OCI-LY3 (cell line): ENCODE results near the gene PNPLA7.

Source experiments
- EZH2phosphoT487 ChIP-seq: fragments of 200-600 bp; shearing (Covaris generic); IDR thresholded peaks from 2 replicates; pipeline ENCODE4 v1.6.1; 2018; ENCODE audit warnings: antibody characterized with exemption, mixed run types, low read depth
- TF ChIP-seq, protein P1 (sequence below): fragments of 200-600, 300-600 bp; sonication (generic); IDR thresholded peaks from 2 replicates; pipeline ENCODE4 v1.5.1; 2014; ENCODE audit warnings: antibody characterized with exemption, low read length, low read depth

DNA sequence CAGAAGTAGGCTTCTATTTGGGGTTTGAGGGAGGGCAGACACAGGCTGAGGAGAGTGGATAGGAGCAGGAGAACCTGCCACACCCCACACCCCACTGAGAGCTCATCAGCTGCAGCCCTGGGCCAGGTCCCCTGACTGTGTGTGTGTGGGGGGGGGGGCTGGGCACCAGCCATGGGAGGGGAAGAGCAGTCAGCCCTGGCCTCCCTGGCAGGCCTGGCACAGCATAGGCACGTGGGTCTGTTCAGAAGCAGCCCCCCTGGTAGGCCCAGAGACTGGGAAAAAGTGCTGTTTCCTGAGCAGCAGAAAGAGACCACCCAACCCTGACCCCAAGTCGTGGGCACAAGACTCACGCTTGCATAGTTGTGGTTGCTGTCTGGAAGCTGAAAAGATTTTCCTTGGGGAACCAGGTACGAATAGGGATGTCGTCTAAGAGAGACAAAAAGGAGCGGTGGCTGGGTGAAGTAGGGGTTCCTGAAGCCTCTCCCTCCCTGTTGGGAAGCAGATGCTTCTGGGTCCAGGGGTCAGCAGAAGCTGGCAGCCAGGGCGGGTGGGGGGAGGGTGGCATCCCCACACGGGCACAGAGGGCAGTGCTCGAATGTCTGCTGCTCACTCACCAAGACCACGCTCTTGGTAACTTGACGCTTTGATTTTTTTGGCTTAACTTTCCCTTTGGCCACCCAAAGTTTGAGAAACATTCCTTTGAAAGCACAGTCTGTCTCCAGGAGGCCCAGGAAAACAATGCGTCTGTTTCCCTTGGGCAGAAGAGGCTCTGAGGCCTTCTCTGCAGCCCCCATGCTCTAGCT, 93.9 kb downstream of the PNPLA7 start:
- TF ChIP-seq, protein P1, sequence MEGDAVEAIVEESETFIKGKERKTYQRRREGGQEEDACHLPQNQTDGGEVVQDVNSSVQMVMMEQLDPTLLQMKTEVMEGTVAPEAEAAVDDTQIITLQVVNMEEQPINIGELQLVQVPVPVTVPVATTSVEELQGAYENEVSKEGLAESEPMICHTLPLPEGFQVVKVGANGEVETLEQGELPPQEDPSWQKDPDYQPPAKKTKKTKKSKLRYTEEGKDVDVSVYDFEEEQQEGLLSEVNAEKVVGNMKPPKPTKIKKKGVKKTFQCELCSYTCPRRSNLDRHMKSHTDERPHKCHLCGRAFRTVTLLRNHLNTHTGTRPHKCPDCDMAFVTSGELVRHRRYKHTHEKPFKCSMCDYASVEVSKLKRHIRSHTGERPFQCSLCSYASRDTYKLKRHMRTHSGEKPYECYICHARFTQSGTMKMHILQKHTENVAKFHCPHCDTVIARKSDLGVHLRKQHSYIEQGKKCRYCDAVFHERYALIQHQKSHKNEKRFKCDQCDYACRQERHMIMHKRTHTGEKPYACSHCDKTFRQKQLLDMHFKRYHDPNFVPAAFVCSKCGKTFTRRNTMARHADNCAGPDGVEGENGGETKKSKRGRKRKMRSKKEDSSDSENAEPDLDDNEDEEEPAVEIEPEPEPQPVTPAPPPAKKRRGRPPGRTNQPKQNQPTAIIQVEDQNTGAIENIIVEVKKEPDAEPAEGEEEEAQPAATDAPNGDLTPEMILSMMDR, result no peak
- TF ChIP-seq EZH2phosphoT487, result no peak
